ELF-1 (cell line): ENCODE measurements around the gene KLF3.

Source experiments
- DNase-seq: peaks from one replicate; pipeline ENCODE4 v3.0.0-alpha.2; 2016; ENCODE audit warnings: low read depth, low spot score

Gene KLF3

DNA sequence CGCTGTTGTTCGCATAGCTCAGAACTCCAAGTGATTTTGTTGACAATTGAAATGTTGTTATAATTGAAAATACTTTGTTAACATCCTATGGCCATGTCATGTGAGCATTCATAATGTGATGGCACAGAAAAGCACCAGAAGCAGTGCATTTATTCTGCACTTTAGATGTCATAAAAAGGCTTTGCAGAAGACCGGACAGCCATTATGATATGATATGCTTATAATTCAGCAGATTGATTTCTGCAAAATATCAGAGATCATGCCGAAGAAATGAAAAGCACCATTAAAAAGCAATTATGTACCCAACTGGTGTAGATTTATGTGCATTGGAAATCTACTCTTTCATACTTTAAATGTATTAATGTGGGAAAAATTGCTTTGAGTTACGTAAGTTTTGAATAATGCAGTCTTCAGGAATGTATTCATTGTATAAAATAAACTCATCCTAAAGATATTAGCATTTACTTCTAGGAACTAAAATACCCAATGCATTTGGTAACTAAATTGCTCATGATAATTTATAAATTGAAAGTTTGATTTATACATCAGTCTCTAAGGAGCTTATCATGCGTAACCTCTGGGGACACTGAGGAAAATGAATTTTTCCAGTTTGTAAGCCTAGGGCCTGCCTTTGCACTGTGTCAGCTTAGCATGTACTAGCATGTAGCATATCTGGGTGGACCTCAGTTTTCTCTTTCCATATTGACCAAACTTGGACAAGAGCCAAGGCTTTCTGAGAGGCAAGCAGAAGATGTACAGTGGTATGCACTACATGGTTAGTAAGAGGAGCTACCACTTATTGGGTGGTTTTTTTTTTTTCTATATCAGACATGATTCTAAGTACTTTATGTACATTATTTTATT, 75.2 kb downstream of the KLF3 start:
- no peak for DNase-seq

DNA sequence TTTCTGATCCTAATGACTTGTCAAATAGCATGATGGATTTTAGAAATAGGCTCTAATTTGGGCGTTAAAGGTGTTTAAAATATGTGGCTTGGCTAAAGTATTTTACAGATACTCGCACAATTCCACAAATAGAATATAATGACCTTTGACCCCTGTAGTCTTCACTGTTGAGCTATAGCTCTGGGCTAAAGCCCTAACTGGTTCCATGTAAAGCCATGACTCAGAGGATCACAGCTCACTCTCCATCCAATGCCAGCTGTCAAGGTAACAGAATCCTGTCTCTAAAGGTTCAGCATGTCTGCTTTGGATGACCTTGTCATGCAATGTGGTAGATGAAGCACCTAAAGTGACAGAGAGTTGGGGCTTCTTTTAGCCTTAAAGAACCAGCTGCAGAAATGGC, 76.3 kb downstream of the KLF3 start:
- DNase-seq = no peak

- no peak for DNase-seq
Measured at GRCh38 chr4:38743866-38744265, 79.9 kb downstream of the KLF3 start.

DNA sequence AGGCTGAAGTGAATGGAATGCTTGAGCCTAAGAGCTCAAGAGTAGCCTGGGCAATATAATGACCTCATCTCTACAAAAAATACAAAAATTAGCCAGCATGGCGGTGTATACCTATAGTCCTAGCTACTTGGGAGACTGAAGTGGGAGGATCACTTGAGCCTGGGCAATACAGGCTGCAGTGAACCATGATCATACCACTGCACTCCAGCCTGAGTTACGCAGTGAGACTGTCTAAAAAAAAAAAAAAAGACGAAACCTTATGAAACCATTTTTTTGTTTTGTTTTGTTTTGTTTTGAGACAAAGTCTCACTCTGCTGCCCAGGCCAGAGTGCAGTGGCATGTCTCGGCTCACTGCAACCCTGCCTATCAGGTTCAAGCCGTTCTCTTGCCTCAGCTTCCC, 81.9 kb downstream of the KLF3 start:
- no peak for DNase-seq

GRCh38 chr4:38747629-38748028, 83.6 kb downstream of the KLF3 start:
- DNase-seq = no peak

DNA sequence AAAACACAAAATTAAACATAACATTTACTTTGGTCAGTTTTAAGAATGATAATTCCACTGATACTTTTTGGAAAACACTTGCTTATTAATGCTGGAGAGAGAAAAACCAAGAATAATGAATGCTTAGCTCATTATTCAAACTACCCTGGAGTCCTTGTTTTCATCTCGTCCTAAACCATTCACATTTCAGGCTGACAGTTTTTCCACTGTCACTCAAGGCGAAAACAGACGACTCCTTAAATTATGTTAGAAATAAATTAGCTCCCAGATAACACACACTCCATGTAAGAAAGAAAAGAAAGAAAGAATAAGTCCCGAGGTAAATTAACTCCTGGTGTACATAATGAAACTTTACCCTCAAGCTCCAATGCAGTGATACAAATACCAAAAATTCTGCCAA, 85.3 kb downstream of the KLF3 start:
- no peak for DNase-seq
